Measurements from ENCODE around the gene UCN2. TPM values are rescaled to one million over a fixed set of nuclear protein-coding genes. Genes with fewer than 3 reads are reported as not detected.

The UCN2 gene
- total RNA-seq, 1 donor from 2014 or later, result not detected

- H3K27ac ChIP-seq, result no peak overlapping the region
- no peak overlapping the region for H3K4me3 ChIP-seq
- ATAC-seq (no peak), DNase-seq (no peak)
- no peak for TF ChIP-seq CTCF (IDR thresholded peaks at IDR 0.05)
- H3K36me3 ChIP-seq, result no peaks in the 10 kb centered on the region
- intact Hi-C loops (cut with DNase I), result no loop called here
- no peaks in the 10 kb centered on the region for H3K9me3 ChIP-seq
- no peaks in the 10 kb centered on the region for H3K4me1 ChIP-seq
- H3K27me3 ChIP-seq, result no peaks in the 10 kb centered on the region
Observed at GRCh38 chr3:48575366-48575765, 11.8 kb upstream of the UCN2 start.

GRCh38 chr3:48573973-48574585 is 10.5 kb upstream of the UCN2 start:
- Histone ChIP-seq H3K27me3 (no peaks in the 10 kb centered on the region), H3K36me3 (no peaks in the 10 kb centered on the region), H3K4me3 (no peak overlapping the region), H3K27ac (no peak overlapping the region), H3K9me3 (no peaks in the 10 kb centered on the region), H3K4me1 (no peaks in the 10 kb centered on the region)
- intact Hi-C loops (cut with DNase I), result no loop called here
- no peak for TF ChIP-seq CTCF (IDR thresholded peaks at IDR 0.05)
- no peak for ATAC-seq
- no peak for DNase-seq

GRCh38 chr3:48572517-48572916 is 8.9 kb upstream of the UCN2 start:
- no peak for TF ChIP-seq CTCF (IDR thresholded peaks at IDR 0.05)
- ATAC-seq, result no peak
- DNase-seq, result no peak
- Histone ChIP-seq H3K9me3 (no peaks in the 10 kb centered on the region), H3K4me1 (no peaks in the 10 kb centered on the region), H3K36me3 (no peaks in the 10 kb centered on the region), H3K27me3 (no peaks in the 10 kb centered on the region), H3K27ac (no peak overlapping the region), H3K4me3 (no peak overlapping the region)
- intact Hi-C loops (cut with DNase I), result no loop called here

GRCh38 chr3:48571938-48572337 is 8.4 kb upstream of the UCN2 start:
- no peak overlapping the region for H3K27ac ChIP-seq
- DNase-seq, result no peak
- TF ChIP-seq CTCF (IDR thresholded peaks at IDR 0.05), result no peak
- no peak for ATAC-seq
- H3K4me1 ChIP-seq, result no peaks in the 10 kb centered on the region
- no peaks in the 10 kb centered on the region for H3K27me3 ChIP-seq
- H3K4me3 ChIP-seq, result no peak overlapping the region
- H3K36me3 ChIP-seq, result no peaks in the 10 kb centered on the region
- H3K9me3 ChIP-seq, result no peaks in the 10 kb centered on the region
- intact Hi-C loops (cut with DNase I), result no loop called here

GRCh38 chr3:48569808-48570450 is 6.3 kb upstream of the UCN2 start:
- no peak for DNase-seq
- TF ChIP-seq CTCF (IDR thresholded peaks at IDR 0.05), result no peak

More at GRCh38 chr3:48569808-48570450, 6.3 kb upstream of the UCN2 start:
- no peak for ATAC-seq
- H3K27me3 ChIP-seq, result no peaks in the 10 kb centered on the region
- H3K27ac ChIP-seq, result no peak overlapping the region
- no peaks in the 10 kb centered on the region for H3K4me1 ChIP-seq
- H3K9me3 ChIP-seq, result no peaks in the 10 kb centered on the region
- no peaks in the 10 kb centered on the region for H3K36me3 ChIP-seq
- intact Hi-C loops (cut with DNase I), result no loop called here
- H3K4me3 ChIP-seq, result no peak overlapping the region

Data from upper lobe of right lung (tissue), 1 donor.